ENCODE measurements around the gene SLIT1. TPM values are rescaled to one million over a fixed set of nuclear protein-coding genes. Genes with fewer than 3 reads are reported as not detected.

SLIT1 gene
- total RNA-seq, 4 donors from 2014 or later: 0.35 to 0.49 TPM; not detected in 2

- intact Hi-C loops (cut with DNase I; ENCODE audit: low total_unique reads): no loop called here
- H3K36me3 ChIP-seq: no peaks in the 10 kb centered on the region
- no peak overlapping the region for H3K4me3 ChIP-seq
Measured at GRCh38 chr10:96995851-96996250, 189.9 kb downstream of the SLIT1 start.

GRCh38 chr10:96992721-96993120 is 193.0 kb downstream of the SLIT1 start:
- intact Hi-C loops (cut with DNase I; ENCODE audit: low total_unique reads): no loop called here
- H3K36me3 ChIP-seq: no peaks in the 10 kb centered on the region
- no peaks in the 10 kb centered on the region for H3K9me3 ChIP-seq
- TF ChIP-seq, protein P1, sequence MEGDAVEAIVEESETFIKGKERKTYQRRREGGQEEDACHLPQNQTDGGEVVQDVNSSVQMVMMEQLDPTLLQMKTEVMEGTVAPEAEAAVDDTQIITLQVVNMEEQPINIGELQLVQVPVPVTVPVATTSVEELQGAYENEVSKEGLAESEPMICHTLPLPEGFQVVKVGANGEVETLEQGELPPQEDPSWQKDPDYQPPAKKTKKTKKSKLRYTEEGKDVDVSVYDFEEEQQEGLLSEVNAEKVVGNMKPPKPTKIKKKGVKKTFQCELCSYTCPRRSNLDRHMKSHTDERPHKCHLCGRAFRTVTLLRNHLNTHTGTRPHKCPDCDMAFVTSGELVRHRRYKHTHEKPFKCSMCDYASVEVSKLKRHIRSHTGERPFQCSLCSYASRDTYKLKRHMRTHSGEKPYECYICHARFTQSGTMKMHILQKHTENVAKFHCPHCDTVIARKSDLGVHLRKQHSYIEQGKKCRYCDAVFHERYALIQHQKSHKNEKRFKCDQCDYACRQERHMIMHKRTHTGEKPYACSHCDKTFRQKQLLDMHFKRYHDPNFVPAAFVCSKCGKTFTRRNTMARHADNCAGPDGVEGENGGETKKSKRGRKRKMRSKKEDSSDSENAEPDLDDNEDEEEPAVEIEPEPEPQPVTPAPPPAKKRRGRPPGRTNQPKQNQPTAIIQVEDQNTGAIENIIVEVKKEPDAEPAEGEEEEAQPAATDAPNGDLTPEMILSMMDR (IDR thresholded peaks at IDR 0.05): no peak
- TF ChIP-seq POLR2A (IDR thresholded peaks at IDR 0.05): no peak
- no peaks in the 10 kb centered on the region for H3K27me3 ChIP-seq
- no peak for DNase-seq
- H3K27ac ChIP-seq: no peak overlapping the region
- H3K4me3 ChIP-seq: no peak overlapping the region
- H3K4me1 ChIP-seq: no peaks in the 10 kb centered on the region

More at GRCh38 chr10:96995851-96996250, 189.9 kb downstream of the SLIT1 start:
- no peak for TF ChIP-seq POLR2A (IDR thresholded peaks at IDR 0.05)
- TF ChIP-seq, protein P1 (IDR thresholded peaks at IDR 0.05): no peak
- Histone ChIP-seq H3K9me3 (no peaks in the 10 kb centered on the region), H3K4me1 (no peaks in the 10 kb centered on the region), H3K27ac (no peak overlapping the region), H3K27me3 (no peaks in the 10 kb centered on the region)
- DNase-seq: no peak

GRCh38 chr10:96991313-96991841 is 194.4 kb downstream of the SLIT1 start:
- Histone ChIP-seq H3K27ac (no peak overlapping the region), H3K27me3 (no peaks in the 10 kb centered on the region), H3K4me1 (no peaks in the 10 kb centered on the region), H3K9me3 (no peaks in the 10 kb centered on the region), H3K4me3 (no peak overlapping the region), H3K36me3 (no peaks in the 10 kb centered on the region)
- DNase-seq: no peak
- TF ChIP-seq, protein P1 (IDR thresholded peaks at IDR 0.05): no peak
- no peak for TF ChIP-seq POLR2A (IDR thresholded peaks at IDR 0.05)
- intact Hi-C loops (cut with DNase I; ENCODE audit: low total_unique reads): no loop called here

GRCh38 chr10:96988426-96988825 is 197.3 kb downstream of the SLIT1 start:
- TF ChIP-seq POLR2A (IDR thresholded peaks at IDR 0.05): no peak
- TF ChIP-seq, protein P1 (IDR thresholded peaks at IDR 0.05): no peak

DNA sequence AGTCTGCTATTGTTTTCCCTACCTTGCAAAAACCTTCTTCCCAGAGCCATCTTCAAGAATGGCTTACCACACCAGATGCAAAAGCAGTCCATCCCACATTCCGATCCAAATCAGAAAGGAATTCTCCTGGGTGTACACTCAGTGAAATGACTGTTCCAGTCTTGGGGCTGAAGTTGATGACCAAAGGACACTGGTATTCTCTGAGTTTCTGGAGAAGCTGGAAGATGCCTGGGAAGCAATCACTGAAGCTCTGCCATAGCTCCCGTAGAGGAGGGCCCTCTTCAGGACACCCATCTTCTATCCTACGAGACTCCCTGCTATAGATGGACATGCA is 197.9 kb downstream of the SLIT1 start:
- H3K36me3 ChIP-seq: no peaks in the 10 kb centered on the region
- intact Hi-C loops (cut with DNase I; ENCODE audit: low total_unique reads): no loop called here
- no peak for DNase-seq
- no peaks in the 10 kb centered on the region for H3K27me3 ChIP-seq
- no peaks in the 10 kb centered on the region for H3K4me1 ChIP-seq
- H3K9me3 ChIP-seq: no peaks in the 10 kb centered on the region
- no peak overlapping the region for H3K4me3 ChIP-seq
- TF ChIP-seq, protein P1 (IDR thresholded peaks at IDR 0.05): no peak
- TF ChIP-seq POLR2A (IDR thresholded peaks at IDR 0.05): no peak
- no peak overlapping the region for H3K27ac ChIP-seq

More at GRCh38 chr10:96988426-96988825, 197.3 kb downstream of the SLIT1 start:
- Histone ChIP-seq H3K4me1 (no peaks in the 10 kb centered on the region), H3K36me3 (no peaks in the 10 kb centered on the region), H3K27me3 (no peaks in the 10 kb centered on the region), H3K4me3 (no peak overlapping the region), H3K9me3 (no peaks in the 10 kb centered on the region), H3K27ac (no peak overlapping the region)
- intact Hi-C loops (cut with DNase I; ENCODE audit: low total_unique reads): no loop called here
- DNase-seq: no peak

Measured in uterus (tissue), 4 donors.